Left colon (tissue), 2 donors: ENCODE results near the gene GATD1. TPM values are rescaled to one million over a fixed set of nuclear protein-coding genes. Genes with fewer than 3 reads are reported as not detected.
A peak's percentile ranks its signal among the peaks of the same experiment; 100 is the strongest.

Experiments used
- ATAC-seq: fragments of 200-7000 bp; cut with Tn5 transposase; one replicate; pipeline ENCODE4 v1.9.1; 2020; ENCODE audit warnings: mild to moderate bottlenecking, moderate library complexity
- DNase-seq, 2 donors: peaks; one replicate each; pipeline ENCODE4 v3.0.0-alpha.2; 2020
- intact Hi-C, 2 donors: fragments of 100-400 bp; cut with DNase I in 1 of 2; cut with micrococcal nuclease in 1 of 2; formaldehyde crosslinking; loops; one replicate each; pipeline versions ENCODE4 v1.11.2 to v1.14.0; 2022; cut with DNase I, micrococcal nuclease
- total RNA-seq, 2 donors: library from RNA; stranded (reverse); fragmentation: NEBNext Ultra II Directional; extraction: Animal tissue kit (Norgen Biotek cat#: 25700); gene quantifications; one replicate each; pipeline ENCODE4 v1.2.1, GENCODE V29; 2021
- donor health status: DM: no; HTN: no; CAD: no.
- donor health status: DM: yes; HTN: yes; CAD: no.

GATD1 gene
- total RNA-seq, 2 donors from 2014 or later = 49.2 to 60.2 TPM

DNA sequence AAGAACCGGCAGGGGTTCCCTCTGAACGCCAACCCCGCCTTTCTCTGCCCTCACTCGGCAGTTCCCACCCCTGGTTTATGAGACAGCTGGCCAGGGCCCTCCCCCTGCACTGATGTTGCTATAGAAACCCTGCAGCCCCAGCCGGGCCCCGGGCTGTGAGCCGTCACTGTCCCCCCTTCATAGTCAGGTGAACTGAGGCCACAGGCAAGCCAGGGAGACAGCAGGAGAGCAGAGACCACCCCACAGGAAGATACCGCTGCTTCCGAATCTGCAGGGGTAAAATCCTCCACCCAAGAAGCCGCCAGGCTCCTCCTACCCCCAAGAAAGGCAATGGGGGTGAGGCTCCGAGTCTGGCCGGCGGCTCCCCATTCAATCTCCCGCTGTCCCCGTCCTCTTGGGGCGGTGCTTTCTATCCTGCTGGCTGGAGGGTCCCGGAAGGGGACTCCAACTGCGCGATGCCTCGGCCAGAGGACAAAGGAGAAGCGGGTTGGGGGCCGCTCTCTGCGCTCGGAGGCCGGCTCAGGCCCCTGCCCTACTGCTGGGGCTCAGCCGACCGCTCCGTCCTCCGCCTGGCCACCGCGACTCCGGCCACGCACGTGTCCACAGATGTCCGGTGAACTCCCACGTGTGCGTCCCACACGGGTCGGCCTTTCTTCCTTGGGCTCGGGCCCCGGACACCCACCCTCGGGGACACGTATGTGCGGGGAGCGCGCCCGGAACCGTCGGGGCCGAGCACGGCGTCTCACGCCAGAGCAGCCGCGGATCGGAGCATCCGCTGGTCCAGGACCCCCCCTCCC, 20.2 kb upstream of the GATD1 start:
- peak; percentile 51 for ATAC-seq
- peak; percentile 81 to 89 for DNase-seq
- intact Hi-C loops = no loop called here

DNA sequence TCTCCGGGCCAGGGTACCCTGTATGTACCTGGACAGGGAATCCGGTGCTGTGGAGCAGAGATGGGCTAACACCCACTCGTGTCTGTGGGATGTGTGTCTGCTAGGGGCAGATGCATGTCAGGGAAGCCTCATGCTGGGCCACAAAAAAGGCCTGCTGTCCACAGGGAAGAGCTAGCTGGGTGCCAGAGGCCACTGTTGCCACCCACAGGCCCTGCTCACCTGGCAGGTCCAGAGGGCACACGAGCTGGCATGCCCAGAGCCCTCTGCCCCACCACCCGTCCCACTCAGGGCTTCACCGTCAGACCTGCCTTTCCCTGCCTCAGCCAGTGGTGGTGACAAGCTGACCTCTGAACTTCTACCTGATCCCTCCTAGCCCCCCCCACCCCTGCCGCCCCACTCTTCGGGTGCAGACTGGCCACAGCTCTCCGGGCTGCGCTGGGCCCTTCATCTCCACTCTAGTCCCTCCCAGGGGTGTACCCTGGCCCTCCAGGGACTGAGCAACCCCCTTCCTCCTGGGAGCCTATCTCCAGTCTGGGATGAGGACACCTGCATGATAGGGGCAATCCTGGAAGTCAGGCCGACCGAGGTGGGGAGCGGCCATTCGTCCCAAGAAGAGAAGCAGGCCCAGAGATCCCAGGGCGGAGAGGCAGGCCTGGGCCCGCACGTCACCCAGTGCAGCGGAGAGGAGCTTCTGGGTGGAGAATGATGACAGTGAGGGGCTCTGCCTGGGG, 19.4 kb upstream of the GATD1 start:
- intact Hi-C loops = no loop called here
- DNase-seq = peak in 1 of 2 donors; percentile 46
- peak; percentile 12 for ATAC-seq

DNA sequence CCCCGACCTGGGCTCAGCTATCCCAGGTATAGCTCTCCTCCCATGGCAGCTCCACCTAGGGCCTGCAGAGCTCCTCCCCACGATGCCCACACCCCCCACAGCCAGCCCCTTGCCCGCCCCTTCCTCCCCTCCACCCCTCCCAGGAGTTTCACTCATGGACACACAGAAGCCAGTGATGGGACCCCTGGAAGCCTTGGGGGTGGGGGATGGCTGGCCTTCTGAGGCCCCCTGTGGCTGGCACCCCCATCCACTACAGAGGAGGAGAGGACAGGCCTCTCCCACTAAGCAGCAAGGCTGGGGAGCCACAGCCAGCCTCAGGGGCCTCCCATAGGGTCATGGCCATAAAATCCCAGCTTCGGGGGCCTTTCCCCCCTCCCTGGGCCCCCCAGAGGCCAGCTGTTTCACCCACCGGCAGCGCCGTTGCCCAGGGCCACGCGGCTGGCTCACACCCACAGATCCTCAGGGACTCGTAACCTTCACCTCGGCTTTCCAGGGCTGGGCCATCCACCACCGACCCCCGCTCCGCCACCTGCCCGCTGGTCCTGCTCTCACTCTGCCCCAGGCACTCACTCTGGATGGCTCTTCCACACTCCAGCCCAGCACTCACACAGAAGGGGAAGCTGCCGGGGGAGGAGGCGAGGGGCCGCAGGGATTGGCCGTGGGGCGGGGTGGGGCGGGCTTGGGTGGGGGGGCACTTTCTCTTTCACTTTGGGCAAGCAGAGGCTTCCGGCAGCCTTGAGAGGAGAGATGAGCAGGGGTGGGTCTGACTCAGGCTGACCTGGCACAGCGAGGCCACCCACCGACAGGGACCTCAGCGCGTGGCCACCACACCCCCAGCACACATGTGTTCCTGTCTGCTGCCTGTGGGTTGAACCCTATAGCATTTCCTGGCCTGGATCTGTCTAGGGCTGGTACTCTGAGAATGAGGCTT, 18.6 kb upstream of the GATD1 start:
- intact Hi-C loops = no loop called here
- DNase-seq = peak; percentile 76 to 85
- ATAC-seq = peak; percentile 53

DNA sequence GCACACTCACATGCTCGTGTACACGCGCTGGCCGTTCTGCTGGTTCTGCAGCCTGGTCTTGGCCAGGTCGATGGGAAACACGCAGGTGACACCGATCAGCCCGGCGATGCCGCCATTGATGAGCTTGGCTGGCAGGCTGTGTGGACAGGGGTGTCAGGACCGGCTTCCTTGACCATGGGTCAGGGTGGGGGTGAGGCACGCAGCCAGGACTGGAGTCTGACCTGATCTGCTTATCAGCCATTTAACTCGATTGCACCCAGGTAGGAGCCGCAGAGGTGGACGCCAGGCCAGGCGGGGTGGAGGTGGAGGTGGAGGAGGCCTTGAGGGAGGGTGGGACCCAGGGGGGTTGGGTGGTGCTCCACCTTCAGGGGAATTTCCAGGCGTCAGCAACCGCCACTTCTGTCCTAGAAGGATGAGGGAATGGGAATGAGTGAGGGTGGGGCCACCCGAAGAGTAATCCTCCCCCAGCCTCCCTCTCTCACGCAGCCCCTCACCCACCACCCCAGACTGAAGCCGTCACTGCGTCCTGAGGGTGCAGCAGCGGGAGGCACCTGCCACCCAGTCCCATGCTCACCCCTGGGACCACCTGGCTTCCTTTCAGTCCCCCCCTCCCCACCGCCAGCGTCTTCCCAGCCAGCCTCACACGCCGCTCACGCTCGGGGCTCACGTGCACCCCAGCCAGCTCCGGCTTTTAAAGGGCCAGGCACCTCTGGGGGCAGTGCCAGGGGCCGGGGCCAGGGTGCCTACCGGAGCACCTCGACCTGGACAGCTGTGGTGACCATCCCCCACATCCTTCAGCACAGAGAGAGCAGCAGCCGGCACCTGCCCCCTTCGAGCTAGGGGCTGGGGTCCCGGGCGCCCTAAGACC, 17.7 kb upstream of the GATD1 start:
- ATAC-seq = peak; percentile 28
- intact Hi-C loops = no loop called here
- peak; percentile 59 to 60 for DNase-seq

DNA sequence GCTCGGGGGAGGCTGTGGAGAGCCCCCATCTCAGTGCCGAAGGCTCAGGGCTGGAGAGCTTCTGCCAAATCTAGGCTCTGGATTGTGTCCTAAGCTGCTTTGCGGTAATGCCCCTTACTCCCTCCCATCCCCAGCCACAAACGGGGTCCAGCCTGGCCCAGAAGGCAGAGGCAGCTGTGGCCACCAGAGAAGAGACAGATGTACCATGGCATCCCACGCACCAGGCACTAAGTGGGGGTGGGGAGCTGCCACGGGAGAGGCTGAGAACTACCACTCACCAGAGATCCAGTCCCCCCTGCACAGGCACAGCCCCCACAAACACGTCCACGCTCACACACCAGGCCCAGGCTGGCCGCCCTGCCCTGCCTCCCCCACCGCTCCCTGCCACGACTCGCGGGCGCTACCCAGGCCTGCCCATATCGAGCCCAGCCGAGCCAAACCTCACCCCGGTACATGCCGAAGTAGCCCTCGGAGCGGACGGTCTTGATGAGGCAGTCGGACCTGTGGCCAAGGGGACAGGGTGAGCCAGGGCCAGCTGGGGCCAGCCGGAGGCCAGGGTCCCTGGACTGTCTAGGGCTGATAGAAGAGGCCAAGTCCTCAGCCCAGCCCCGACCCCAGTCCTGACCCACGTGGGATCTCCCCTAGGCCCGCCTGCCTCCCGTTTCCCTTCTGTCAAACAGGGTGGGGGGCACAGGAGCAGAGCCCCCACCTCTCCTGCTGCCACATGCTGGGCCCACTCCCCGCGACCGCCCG, 16.9 kb upstream of the GATD1 start:
- ATAC-seq = no peak
- intact Hi-C loops = no loop called here
- no peak for DNase-seq

DNA sequence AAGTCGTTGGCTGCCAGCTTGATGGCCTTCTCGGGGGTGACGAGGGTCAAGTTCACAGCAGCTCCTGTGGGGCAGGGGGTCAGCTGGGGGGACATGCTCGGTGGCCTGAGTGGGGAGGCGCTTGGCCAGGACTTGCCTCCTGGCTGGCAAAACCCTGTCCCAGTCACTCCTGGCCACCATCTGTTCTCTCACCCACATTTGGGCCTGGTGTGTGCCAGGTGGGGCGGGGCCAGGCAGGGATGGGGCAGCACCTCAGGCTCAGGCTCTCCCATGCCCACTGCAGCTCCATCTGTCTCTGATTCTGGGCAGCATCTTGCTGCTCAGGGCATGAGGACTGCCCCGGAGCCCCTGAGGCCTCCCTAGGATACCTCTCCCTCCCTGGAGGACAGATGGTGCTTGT, 16.3 kb upstream of the GATD1 start:
- no peak for DNase-seq
- ATAC-seq = no peak
- intact Hi-C loops = no loop called here

DNA sequence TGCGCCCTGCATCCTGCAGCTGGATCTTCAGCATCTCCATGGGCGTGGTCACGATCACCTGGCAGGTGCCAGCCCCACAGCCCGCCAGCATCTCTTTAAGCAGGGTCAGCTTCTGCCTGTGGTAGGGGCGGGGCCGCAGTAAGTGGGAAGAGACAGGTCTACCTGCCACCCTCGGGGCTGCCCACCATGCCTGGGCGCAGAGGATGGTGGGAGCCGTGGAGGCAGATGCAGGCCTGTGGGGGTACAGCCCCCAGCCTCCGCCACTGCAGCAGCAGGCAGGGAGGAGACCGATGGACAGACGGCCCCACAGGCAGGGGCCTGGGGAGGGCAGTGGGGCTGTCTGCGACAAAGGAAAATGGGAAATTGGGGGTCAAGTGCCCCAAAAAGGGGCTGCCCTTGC, 15.6 kb upstream of the GATD1 start:
- intact Hi-C loops = no loop called here
- DNase-seq = no peak
- no peak for ATAC-seq

DNA sequence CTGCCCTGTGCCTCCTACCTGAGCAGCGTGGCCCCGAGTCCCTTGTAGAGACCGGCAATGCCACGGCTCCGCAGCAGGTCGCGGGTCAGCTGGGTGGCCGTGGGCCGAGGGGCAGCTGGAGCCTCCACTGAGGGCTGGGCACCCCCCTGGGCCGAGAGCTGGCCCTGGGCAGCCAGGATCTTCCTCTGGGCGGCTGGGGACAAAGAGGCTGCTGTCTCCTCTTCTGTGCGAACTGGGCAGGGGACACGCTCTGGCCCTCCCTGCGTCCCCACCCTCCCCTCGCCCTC, 15.2 kb upstream of the GATD1 start:
- intact Hi-C loops = no loop called here
- ATAC-seq (no peak), DNase-seq (no peak)

DNA sequence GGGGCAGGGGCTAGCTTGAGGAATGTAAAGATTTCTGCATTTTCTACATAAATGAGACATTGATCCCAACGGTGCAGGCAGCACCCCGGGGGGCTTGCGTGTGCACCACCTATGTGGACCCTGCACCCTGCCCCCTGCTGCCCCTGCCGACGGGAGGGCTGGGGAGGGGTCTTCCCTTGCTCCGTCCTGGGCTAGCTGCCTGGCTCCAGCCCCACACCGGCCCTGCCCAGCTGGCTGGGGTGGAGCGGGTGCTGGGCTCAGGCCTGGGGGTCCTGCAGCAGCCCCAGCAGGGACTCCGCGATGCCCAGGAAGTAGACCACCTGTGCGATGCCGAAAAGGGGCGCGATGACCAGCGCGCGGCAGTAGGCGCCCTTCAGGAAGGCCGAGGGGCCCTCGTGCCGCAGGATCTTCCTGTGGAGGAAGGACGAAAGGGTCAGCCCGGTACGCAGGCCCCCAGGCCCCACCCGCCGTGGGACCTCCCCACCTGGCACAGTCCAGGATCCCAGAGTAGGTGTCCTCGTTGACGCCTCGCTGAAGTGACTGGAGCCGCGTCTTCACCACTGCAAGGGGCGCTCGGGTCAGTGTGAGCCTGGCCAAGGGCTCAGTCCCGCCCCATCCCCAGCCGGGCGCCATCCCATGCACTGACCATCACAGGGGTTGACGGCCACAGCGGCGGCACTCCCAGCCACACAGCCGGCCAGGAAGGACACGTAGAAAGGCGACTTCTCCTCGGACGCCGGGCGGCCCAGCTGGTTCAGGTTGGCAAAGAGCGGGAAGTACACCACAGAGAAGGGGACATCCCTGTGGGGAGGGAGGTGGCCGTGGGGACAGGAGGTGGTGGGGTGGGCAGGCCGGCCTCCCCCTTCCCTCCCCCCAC, 14.6 kb upstream of the GATD1 start:
- DNase-seq = no peak
- intact Hi-C loops = no loop called here
- no peak for ATAC-seq

DNA sequence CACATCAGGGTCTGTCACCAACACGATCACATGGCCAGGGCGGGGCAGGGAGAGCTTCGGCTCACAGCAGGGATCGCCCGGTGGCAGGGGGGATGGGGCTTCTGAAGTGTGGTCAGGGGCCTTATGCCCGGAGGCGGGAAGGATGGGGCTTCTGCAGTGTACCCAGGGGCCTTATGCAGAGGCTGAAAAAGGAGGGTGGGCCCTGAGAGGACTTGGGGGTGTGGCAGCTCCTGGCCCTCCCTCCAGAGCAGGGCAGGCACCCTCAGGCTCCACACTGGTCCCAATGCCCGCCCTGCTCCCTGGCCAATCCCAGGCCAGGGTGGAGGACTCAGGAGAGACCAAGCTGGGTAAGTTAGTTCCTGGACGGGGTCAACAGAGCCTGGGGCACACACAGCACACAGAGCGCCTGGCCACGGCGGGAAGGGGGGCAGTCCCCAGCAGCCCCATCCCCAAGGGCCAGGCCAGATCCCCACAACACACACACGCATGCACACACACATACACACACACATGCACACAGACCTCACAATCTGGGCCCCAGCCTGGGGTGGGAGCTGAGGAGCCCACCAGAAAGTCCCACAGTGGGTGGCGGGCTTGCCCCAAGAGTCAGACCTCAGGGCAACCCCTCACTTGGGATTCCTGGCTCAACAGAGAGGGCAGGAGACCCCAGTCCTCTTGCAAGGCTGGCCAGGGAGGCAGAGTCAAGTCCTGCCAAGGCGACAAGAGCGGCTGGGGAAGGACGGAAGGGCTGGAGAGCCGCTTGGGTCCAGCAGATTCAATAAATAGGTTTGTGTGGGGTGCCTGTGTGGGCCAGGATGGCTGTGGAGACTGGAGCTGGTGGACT, 13.7 kb upstream of the GATD1 start:
- intact Hi-C loops = no loop called here

DNA sequence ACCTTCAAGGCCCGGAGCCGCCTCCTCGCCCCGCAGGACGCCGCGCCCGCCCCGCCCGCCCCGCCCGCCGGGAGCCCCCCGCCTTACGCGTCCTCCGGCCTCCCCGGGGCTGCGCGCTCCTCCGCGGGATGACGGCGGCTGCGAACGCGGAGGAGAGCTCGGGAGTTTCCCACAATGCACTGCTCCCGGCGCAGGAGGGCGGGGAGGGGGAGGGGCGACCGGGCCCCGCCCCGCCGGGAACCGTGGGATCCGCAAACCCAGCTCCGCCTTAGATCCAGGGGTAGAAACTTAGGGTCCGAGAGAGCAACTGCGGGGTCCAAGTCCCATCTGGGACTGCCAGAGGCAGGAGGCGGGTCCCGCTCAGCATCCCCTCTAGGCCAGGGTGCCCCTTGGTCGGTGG, 12.7 kb upstream of the GATD1 start, which contains the start of gene CEND1:
CEND1 (minus strand) TSS at position 148 of the 400 bp plus-strand sequence. CDS start 1,514 bp downstream, outside the sequence.
- ATAC-seq (peak; percentile 30), DNase-seq (peak in 1 of 2 donors; percentile 48)

More for the DNA sequence above, 13.7 kb upstream of the GATD1 start:
- ATAC-seq = no peak
- no peak for DNase-seq

DNA sequence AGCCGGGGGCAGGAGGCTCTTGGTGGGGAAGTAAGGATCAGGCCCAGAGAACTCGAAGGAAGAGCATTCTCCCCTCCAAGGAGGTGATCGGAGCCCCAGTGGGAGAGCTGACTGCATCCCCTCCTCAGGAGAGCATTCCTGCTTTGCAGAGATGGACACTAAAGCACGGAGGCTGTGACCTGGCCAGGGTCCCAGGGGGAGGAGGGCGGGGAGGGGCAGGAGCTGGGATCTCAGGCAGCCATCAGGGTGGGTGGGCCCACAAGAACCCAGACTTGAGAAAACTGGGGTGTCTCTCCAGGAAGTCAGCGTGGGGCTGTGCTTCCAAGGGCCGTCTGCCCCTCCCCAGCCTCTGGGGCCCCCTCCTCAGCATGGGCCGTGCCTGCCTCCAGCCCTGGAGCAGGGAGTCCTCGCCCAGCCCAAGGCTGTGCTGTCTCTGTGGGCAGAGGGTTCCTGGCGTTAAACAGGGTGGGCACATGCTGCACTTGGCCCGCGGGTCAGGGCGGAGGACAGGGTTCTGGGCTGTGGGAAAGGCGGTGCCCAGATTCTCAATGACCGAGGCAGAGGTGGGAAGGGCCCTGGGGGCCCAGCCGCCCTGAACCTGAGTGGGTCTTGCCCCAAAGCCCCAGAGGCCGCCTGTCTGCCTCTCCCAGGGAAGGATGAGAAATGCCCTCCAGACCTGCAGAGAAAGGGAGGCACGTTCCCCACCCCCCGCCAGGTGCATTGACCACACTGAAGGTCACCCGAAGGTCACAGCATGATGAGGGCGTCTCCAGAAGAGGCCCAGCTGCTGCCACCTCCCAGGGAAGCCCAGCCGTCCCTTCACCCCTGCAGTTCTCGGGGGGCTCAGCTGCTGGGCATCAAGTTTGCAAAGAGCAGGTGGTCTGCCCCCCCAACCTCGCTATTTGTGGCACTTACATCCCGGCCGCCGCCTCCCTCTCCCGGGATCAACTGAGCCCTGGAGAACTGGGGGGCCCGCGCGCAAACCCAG, 12.0 kb upstream of the GATD1 start:
- ATAC-seq = peak; percentile 5
- DNase-seq = no peak
- intact Hi-C loops = no loop called here

More for the DNA sequence above, 12.7 kb upstream of the GATD1 start, which contains the start of gene CEND1:
- intact Hi-C loops = no loop called here

DNA sequence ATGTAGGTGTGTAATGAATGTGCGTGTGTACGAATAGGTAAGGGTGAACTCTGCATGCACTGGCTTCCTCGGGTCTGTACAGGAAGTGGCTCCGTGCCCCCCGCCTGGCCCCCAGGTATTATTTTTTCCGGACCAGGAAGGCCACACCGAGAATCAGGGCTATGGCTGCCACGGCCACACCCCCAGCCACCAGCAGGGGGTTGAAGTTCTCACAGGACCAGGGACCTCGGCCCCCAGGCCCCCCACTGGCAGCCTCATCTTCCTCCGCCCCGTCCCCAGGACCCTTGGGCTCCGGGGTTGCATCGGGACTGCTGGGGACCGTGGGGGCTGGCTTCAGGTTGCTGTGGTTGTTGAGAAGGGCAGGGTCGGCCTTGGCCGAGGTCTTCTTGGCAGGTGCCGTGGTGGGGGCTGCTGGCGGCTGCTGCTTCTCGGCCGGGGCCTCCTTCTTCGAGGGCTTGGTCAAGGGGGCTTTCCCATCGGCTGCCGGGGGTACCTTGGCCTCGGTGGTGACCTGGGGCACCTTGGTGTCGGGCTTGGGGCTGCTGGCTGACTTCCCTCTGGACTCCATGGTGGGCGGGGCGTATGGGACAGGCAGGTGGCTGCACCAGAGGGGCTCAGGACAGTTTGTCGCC, 10.8 kb upstream of the GATD1 start:
- DNase-seq = no peak
- intact Hi-C loops = no loop called here
- ATAC-seq = no peak

DNA sequence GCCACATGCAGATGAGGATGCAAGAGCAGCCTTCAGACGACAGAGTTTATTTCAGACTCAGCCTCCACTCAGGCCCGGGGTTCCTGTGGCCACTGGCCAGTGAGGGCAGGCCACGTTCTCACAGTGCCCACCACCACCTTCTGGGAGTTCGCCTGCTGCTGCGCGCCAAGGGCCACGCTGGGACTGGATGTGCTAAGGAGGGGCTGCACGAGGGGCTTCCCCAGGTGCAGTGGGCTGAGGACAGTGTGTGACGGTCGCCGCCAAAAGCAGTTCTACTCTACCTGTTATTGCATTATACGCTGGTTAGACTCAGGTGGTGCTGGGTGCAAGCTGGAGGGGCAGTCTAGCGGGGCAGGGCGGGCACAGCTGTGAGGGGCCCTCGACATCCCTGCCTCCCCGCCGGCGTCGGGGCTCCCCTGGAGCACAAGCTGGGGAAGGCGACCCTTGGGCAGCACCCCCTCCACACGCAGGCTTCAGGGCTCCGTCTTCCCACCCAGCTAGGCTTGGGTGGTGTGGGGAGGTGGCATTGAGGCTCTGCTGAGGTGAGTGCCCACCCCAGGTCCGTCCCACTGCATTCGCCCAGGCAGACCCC, 9.9 kb upstream of the GATD1 start:
- intact Hi-C loops = no loop called here
- ATAC-seq (no peak), DNase-seq (no peak)
